NCI-H460 (cell line): ENCODE data around the gene PTCH2. TPM values are rescaled to one million over a fixed set of nuclear protein-coding genes. Genes with fewer than 3 reads are reported as not detected.
A peak's percentile ranks its signal among the peaks of the same experiment; 100 is the strongest.
"Not testable (repeated sequence)": the region's sequence is repeated elsewhere in the genome, so short reads cannot be mapped to it uniquely, and the experiment has no call there.

ENCODE experiments used
- DNase-seq: peaks from one replicate; pipeline ENCODE4 v3.0.0-alpha.2; 2016; ENCODE audit warnings: low read depth; ENCODE audit errors: extremely low read depth
- total RNA-seq: library from RNA; depleted of rRNA; stranded (reverse); fragments of >200 nt; shearing (Covaris generic); gene quantifications from 2 replicates; pipeline ENCODE4 v1.2.3, GENCODE V29; 2014

Gene PTCH2
- total RNA-seq, 1 experiment from 2014 or later: 0.02 TPM

- DNase-seq: peak; percentile 93
Measured at GRCh38 chr1:44819608-44820327, 23.3 kb downstream of the PTCH2 start.

- DNase-seq: no peak
Measured at GRCh38 chr1:44819196-44819607, 23.9 kb downstream of the PTCH2 start.

DNA sequence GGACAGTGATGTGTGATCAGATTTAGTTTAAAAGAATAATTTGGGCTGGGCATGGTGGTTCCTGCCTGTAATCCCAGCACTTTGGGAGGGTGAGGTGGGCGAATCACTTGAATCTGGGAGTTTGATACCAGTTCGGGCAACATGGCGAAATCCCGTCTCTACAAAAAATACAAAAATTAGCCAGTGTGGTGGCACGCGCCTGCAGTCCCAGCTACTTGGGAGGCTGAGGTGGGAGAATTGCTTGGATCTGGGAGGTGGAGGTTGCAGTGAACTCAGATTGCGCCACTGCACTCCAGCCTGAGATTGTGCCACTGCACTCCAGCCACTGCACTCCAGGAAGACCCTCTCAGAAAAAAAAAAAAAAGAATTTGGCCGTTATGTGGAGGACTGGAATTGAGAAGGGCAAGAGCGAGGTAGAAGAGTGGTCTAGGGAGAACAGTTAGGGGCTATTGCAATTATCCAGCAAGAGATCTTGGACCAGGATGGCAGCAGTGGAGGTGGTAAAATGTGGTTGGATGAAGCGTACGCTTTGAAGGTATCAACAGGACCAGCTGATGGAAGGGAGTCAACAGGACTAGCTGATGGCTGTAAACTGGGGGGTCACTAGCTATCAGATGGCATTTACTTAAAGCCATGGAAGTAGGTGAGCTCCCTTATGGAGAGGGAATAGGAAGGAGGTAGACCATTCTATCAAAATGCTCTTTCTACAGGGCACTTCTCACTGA, 25.1 kb downstream of the PTCH2 start:
- no peak for DNase-seq

- DNase-seq: no peak
Measured at GRCh38 chr1:44817307-44817706, 25.7 kb downstream of the PTCH2 start.

DNA sequence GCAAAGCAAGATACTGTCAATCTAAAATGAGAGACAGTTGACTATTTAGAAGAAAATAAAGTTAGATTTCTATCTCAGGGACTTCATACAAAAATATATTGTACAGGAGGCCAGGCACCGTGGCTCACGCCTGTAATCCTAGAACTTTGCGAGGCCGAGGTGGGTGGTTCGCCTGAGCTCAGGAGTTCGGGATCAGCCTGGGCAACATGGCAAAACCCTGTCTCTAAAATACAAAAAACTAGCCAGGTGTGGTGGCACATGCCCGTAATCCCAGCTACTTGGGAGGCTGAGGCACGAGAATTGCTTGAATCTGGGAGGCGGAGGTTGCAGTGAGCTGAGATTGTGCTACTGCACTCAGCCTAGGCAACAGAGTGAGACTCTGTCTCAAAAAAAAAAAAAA, 27.1 kb downstream of the PTCH2 start:
- DNase-seq: not testable (repeated sequence)

GRCh38 chr1:44812822-44813543, 30.1 kb downstream of the PTCH2 start:
- no peak for DNase-seq

DNA sequence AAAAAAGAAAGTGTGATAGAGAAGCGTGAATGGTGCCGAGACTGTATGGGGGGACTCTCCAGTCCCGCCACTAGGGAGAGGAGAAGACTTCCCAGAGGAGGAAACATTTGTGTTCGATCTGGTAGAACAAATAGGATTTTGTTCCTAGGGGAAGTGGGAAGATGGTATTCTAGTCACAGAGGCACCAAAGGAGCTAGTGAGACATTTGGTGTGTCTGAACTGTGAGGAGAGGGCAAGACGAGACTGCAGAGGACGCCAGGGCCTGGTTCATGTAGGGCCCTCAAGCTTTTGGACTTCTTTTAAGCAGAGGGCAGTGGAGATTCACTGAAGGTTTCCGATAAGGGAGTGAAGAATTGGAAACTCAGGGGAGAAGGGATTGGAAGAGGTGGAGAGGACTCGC, 31.8 kb downstream of the PTCH2 start:
- DNase-seq: no peak

- not testable (repeated sequence) for DNase-seq
Measured at GRCh38 chr1:44810762-44811105, 32.3 kb downstream of the PTCH2 start.

DNA sequence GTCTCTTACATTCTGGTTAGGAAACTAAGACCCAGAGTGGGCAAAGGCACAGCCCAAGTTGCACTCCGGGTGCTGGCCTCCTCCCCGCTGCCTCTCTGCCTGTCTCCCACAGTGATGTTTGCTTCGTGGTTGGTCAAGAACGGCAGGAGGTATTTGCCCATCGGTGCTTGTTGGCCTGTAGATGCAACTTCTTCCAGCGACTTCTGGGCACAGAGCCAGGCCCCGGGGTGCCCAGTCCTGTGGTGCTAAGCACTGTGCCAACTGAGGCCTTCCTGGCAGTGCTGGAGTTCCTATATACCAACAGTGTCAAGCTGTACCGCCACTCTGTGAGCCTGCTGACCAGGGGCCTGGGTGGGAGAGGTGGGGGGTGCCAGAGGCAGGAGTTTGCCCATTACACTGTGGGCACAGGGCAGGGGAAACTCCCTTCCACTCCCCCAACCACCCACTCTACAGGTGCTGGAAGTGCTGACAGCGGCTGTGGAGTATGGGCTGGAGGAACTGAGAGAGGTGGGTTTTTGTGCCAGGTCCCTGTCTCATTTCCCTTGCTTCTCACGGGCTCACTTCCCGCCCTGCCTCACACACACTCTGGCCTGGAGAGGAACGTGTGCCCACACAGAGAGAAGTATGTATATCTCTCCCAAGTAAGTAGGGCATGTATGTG, 32.8 kb downstream of the PTCH2 start:
- DNase-seq: no peak

GRCh38 chr1:44808938-44809917, 33.8 kb downstream of the PTCH2 start:
- no peak for DNase-seq

DNA sequence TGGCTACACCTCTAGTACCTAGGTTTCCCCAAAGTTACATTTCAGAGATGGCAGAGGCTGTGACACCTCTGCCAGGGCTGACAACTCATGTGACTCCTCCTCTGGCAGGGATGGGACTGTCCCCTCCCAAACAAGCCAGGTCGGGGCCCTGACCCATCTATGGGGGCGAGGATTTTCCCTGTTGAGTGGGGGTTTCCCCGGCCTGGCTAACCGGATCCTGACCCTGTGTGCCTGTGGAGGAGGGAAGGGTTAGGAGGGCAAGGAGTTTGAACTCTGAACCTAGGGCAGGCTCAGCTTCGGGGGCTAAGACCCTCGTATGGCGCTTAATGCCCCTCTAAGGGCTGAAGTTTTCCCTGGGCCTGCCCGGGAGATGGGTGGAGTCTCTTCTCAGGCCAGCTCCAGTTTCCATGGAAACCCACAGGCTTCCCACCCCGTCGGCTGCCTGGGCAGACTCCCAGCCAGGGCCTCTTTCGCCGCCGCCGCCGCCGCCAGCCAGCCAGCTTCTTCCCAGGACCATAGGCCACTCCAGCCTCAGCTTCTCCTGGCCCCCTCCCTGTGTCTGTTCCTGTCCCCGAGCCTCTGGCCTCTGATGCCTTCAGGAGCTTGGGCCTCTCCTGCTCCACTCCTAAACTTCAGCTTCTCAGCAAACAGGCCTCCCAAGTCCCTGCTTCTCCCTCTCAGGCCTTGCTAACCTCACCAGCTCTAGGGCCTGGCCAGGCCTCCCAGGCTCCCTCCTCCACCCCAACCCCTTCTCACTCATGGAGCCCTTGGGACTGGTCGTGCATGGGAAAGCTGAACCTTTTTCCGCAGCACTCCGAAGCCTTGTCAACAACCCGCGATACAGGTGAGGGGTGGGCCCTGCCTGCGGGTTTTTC, 34.8 kb downstream of the PTCH2 start, which contains the start of gene BTBD19:
Gene BTBD19 (plus strand): TSS at position 461 of the 875 bp plus-strand sequence. CDS start 298 bp downstream, at position 759.
- no peak for DNase-seq

DNA sequence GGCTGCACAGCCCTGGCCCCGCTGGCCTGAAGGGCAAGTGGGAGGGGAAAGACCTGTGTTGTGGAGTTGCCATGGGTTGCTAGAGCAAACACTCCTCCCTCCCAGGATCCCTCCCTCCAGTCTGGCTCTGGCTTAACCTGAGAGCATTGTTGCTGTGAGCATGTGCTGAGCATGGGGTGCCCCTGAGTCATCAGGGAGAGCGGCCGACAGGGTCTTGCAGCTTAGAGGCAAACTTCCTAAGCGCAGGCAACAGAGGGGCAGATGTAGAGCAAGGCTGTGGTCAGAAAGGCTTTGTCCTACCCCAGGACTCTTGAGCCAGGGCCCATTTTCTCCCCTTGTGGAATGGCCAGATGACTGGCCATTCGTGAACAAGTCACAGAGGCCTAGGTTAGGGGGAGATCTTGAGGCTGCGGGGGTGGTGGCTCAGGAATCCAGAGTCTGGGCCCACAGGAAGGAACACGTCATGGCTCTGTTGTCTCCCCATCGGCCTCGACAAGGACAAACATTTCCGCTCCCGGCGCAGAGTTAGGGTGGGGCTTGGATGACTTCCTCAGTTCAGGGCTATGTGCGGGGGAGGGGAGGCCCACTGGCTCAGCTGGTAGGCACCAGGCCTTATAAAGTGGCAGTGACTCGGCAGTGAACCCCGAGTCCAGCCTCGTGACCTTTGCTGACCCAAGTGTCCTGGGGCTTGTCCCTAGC, 35.5 kb downstream of the PTCH2 start:
- DNase-seq: peak; percentile 94

GRCh38 chr1:44806704-44807363, 36.2 kb downstream of the PTCH2 start, which contains the start of gene DYNLT4:
Gene DYNLT4 (minus strand): TSS chr1:44807351. CDS start chr1:44806668, 683 bp downstream.
- DNase-seq: no peak

DNA sequence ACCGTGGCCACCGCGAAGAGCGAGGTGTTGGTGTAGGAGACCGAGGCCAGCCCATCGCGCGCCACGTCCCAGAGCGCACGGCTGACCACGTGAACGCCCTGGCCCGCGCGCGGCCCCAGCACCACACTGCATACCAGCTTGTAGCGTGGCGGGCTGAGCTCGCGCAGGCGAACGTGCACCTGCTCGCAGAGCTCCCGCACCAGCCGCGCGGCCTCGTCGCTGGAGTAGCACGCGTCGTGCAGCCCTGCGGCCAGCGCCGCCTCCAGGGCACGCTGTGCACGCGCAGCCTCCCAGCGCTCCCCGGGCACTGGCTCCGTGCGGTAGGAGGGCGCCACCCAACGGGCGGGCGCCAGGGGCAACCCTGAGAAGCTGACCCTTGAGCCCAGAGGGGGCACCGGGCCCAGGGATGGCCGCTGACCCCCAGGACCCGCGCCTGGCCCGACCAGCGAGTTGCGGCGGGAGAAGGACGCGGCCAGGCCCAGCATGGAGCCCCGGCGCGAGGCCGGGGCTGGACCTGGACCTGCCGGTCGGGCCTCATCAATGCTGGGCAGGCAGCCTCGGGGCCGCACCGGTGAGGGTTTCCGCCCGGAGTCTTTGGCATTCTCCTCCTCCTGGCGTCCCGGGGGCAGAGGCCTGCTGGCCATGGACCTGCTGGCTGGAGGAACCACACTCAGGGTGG, 36.9 kb downstream of the PTCH2 start:
- DNase-seq: no peak

DNA sequence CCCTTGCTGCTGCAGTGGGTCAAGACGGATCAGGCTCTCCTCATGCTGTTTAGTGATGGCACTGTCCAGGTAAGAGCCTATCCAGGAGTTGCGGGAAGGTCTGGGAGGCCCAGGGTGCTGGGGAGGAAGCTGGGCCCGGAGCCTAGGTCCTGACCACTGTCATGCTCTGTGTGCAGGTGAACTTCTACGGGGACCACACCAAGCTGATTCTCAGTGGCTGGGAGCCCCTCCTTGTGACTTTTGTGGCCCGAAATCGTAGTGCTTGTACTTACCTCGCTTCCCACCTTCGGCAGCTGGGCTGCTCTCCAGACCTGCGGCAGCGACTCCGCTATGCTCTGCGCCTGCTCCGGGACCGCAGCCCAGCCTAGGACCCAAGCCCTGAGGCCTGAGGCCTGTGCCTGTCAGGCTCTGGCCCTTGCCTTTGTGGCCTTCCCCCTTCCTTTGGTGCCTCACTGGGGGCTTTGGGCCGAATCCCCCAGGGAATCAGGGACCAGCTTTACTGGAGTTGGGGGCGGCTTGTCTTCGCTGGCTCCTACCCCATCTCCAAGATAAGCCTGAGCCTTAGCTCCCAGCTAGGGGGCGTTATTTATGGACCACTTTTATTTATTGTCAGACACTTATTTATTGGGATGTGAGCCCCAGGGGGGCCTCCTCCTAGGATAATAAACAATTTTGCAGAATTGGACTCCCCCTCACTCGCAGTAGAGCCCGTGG, 37.6 kb downstream of the PTCH2 start:
- DNase-seq: no peak
